ENCODE measurements around the gene ARPC1B.

GRCh38 chr7:99383791-99384370 is 9.4 kb downstream of the ARPC1B start:
- no peak for TF ChIP-seq CTCF (IDR thresholded peaks at IDR 0.05)
- no peak for TF ChIP-seq POLR2AphosphoS5 (IDR thresholded peaks at IDR 0.05)
- no peak for TF ChIP-seq POLR2A (IDR thresholded peaks at IDR 0.05)
